ENCODE data around the gene NRBF2. TPM values are rescaled to one million over a fixed set of nuclear protein-coding genes. Genes with fewer than 3 reads are reported as not detected.

Gene NRBF2
- total and polyA plus RNA-seq, 4 donors: 13.7 to 31.8 (median 22.3) TPM

- TF ChIP-seq, protein P1, sequence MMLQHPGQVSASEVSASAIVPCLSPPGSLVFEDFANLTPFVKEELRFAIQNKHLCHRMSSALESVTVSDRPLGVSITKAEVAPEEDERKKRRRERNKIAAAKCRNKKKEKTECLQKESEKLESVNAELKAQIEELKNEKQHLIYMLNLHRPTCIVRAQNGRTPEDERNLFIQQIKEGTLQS (IDR thresholded peaks at IDR 0.05): no peak
- TF ChIP-seq, protein P2, sequence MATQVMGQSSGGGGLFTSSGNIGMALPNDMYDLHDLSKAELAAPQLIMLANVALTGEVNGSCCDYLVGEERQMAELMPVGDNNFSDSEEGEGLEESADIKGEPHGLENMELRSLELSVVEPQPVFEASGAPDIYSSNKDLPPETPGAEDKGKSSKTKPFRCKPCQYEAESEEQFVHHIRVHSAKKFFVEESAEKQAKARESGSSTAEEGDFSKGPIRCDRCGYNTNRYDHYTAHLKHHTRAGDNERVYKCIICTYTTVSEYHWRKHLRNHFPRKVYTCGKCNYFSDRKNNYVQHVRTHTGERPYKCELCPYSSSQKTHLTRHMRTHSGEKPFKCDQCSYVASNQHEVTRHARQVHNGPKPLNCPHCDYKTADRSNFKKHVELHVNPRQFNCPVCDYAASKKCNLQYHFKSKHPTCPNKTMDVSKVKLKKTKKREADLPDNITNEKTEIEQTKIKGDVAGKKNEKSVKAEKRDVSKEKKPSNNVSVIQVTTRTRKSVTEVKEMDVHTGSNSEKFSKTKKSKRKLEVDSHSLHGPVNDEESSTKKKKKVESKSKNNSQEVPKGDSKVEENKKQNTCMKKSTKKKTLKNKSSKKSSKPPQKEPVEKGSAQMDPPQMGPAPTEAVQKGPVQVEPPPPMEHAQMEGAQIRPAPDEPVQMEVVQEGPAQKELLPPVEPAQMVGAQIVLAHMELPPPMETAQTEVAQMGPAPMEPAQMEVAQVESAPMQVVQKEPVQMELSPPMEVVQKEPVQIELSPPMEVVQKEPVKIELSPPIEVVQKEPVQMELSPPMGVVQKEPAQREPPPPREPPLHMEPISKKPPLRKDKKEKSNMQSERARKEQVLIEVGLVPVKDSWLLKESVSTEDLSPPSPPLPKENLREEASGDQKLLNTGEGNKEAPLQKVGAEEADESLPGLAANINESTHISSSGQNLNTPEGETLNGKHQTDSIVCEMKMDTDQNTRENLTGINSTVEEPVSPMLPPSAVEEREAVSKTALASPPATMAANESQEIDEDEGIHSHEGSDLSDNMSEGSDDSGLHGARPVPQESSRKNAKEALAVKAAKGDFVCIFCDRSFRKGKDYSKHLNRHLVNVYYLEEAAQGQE (IDR thresholded peaks at IDR 0.05): no peak
- TF ChIP-seq MAX (IDR thresholded peaks at IDR 0.05) (no peak), FOXA1 (IDR thresholded peaks at IDR 0.05) (no peak), YY1 (IDR thresholded peaks at IDR 0.05) (no peak), TAF1 (conservative IDR thresholded peaks at IDR 0.05) (no peak), EGR1 (IDR thresholded peaks at IDR 0.05; ENCODE audit: low read depth in 2 of 2) (no peak), GABPA (IDR thresholded peaks at IDR 0.05 in 1 of 2, conservative IDR thresholded peaks at IDR 0.05 in 1 of 2) (no peak), RAD21 (IDR thresholded peaks at IDR 0.05) (no peak), RXRA (IDR thresholded peaks at IDR 0.05) (no peak), NR2F2 (IDR thresholded peaks at IDR 0.05) (no peak), JUND (IDR thresholded peaks at IDR 0.05) (no peak), FOXA2 (IDR thresholded peaks at IDR 0.05) (no peak), HNF4G (IDR thresholded peaks at IDR 0.05) (no peak), HNF4A (conservative IDR thresholded peaks at IDR 0.05) (no peak)
- TF ChIP-seq, protein P3, sequence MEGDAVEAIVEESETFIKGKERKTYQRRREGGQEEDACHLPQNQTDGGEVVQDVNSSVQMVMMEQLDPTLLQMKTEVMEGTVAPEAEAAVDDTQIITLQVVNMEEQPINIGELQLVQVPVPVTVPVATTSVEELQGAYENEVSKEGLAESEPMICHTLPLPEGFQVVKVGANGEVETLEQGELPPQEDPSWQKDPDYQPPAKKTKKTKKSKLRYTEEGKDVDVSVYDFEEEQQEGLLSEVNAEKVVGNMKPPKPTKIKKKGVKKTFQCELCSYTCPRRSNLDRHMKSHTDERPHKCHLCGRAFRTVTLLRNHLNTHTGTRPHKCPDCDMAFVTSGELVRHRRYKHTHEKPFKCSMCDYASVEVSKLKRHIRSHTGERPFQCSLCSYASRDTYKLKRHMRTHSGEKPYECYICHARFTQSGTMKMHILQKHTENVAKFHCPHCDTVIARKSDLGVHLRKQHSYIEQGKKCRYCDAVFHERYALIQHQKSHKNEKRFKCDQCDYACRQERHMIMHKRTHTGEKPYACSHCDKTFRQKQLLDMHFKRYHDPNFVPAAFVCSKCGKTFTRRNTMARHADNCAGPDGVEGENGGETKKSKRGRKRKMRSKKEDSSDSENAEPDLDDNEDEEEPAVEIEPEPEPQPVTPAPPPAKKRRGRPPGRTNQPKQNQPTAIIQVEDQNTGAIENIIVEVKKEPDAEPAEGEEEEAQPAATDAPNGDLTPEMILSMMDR (IDR thresholded peaks at IDR 0.05; ENCODE audit: low read depth, low read length, missing input control): no peak
- H3K4me1 ChIP-seq (ENCODE audit: control insufficient read depth in 4 of 4, insufficient read depth in 4 of 4, low read length in 3 of 4): peaks cover 0 to 3% (median 0%) of the 10 kb centered on the region in 4 donors
- DNase-seq (ENCODE audit: low spot score): no peak
- no peak overlapping the region for H3K9ac ChIP-seq (ENCODE audit: low read depth in 1 of 2, low read length in 2 of 2)
- no peaks in the 10 kb centered on the region for H3K9me3 ChIP-seq (ENCODE audit: control insufficient read depth in 4 of 4, low read length in 3 of 4)
- 85% methylated on average over 4 of the region's 4 CpGs for WGBS
- no peaks in the 10 kb centered on the region for H3K27me3 ChIP-seq (ENCODE audit: control insufficient read depth in 4 of 4, insufficient read depth in 4 of 4, low read length in 3 of 4)
- no peaks in the 10 kb centered on the region for H3K36me3 ChIP-seq (ENCODE audit: control insufficient read depth in 4 of 4, insufficient read depth in 3 of 4, low read depth in 1 of 4, low read length in 3 of 4)
- H3K27ac ChIP-seq (ENCODE audit: low read depth in 1 of 2, low read length in 2 of 2): no peak overlapping the region
- no peak overlapping the region for H3K4me3 ChIP-seq (ENCODE audit: low read depth in 1 of 3, low read length in 3 of 3)
These were observed 4.7 kb upstream of the NRBF2 start for GRCh38 chr10:63128443-63128842.

DNA sequence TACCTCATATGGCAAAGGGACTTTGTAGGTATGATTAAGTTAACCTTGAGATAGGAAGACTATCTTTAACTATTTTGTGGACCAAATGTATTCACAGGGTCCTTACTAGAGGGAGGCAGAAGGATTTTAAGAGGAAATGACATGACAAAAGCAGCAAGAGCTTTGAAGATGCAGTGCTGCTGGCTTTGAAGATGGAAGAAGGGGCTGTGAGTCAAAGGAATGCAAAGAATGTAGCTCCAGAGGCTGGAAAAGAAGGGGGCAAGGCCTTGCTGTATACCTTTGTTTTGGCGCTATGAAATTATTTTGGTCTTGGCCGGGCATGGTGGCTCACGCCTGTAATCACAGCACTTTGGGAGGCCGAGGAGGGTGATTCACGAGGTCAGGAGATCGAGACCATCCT is 3.2 kb upstream of the NRBF2 start:
- DNase-seq (ENCODE audit: low spot score): no peak
- H3K9me3 ChIP-seq (ENCODE audit: control insufficient read depth in 4 of 4, low read length in 3 of 4): no peaks in the 10 kb centered on the region
- H3K36me3 ChIP-seq (ENCODE audit: control insufficient read depth in 4 of 4, insufficient read depth in 3 of 4, low read depth in 1 of 4, low read length in 3 of 4): no peaks in the 10 kb centered on the region
- no peaks in the 10 kb centered on the region for H3K27me3 ChIP-seq (ENCODE audit: control insufficient read depth in 4 of 4, insufficient read depth in 4 of 4, low read length in 3 of 4)
- peaks cover 0 to 12% (median 0%) of the 10 kb centered on the region in 4 donors for H3K4me1 ChIP-seq (ENCODE audit: control insufficient read depth in 4 of 4, insufficient read depth in 4 of 4, low read length in 3 of 4)
- no peak overlapping the region for H3K27ac ChIP-seq (ENCODE audit: low read depth in 1 of 2, low read length in 2 of 2)
- H3K9ac ChIP-seq (ENCODE audit: low read depth in 1 of 2, low read length in 2 of 2): no peak overlapping the region
- TF ChIP-seq SP1 (IDR thresholded peaks at IDR 0.05): no peak
- no peak for TF ChIP-seq HNF4A (conservative IDR thresholded peaks at IDR 0.05)
- TF ChIP-seq, protein P3 (IDR thresholded peaks at IDR 0.05; ENCODE audit: low read depth, low read length, missing input control): no peak
- no peak for TF ChIP-seq TAF1 (conservative IDR thresholded peaks at IDR 0.05)
- TF ChIP-seq EGR1 (IDR thresholded peaks at IDR 0.05; ENCODE audit: low read depth in 2 of 2): no peak
- TF ChIP-seq RAD21 (IDR thresholded peaks at IDR 0.05): no peak
- no peak for TF ChIP-seq JUND (IDR thresholded peaks at IDR 0.05)
- no peak for TF ChIP-seq NR2F2 (IDR thresholded peaks at IDR 0.05)
- TF ChIP-seq, protein P2 (IDR thresholded peaks at IDR 0.05): no peak
- no peak for TF ChIP-seq MAX (IDR thresholded peaks at IDR 0.05)
- no peak for TF ChIP-seq GABPA (IDR thresholded peaks at IDR 0.05 in 1 of 2, conservative IDR thresholded peaks at IDR 0.05 in 1 of 2)
- TF ChIP-seq HNF4G (IDR thresholded peaks at IDR 0.05): no peak
- no peak for TF ChIP-seq FOXA2 (IDR thresholded peaks at IDR 0.05)
- TF ChIP-seq, protein P1 (IDR thresholded peaks at IDR 0.05): no peak
- 93% methylated on average over 6 of the region's 6 CpGs for WGBS
- no peak overlapping the region for H3K4me3 ChIP-seq (ENCODE audit: low read depth in 1 of 3, low read length in 3 of 3)

Data from liver (tissue), 9 donors.